ENCODE data around the gene FHIT. TPM values are rescaled to one million over a fixed set of nuclear protein-coding genes. Genes with fewer than 3 reads are reported as not detected.

FHIT gene
- total RNA-seq, 1 experiment from 2014 or later, result 9.8 TPM

GRCh38 chr3:59714066-59714465, 1537.2 kb downstream of the FHIT start:
- ChIA-PET POLR2A (ENCODE audit: unreplicated experiment) (interaction anchor here (0.6 kb wide), 1 partner anchor 103 kb away, joined by 6 read pairs; no protein-coding TSS in a partner anchor), CTCF (no interaction called here)
- Histone ChIP-seq H3K4me2 (no peak overlapping the region), H3F3A (ENCODE audit: insufficient read depth, low read depth) (no peaks in the 10 kb centered on the region), H3K36me3 (ENCODE audit: low read depth) (no peaks in the 10 kb centered on the region), H4K20me1 (ENCODE audit: insufficient read depth) (no peaks in the 10 kb centered on the region), H3K4me1 (replicated peaks; ENCODE audit: insufficient read depth) (no peaks in the 10 kb centered on the region), H2AFZ (no peak overlapping the region), H3K27me3 (ENCODE audit: insufficient read depth, low read depth) (no peaks in the 10 kb centered on the region), H3K27ac (no peak overlapping the region), H3K79me2 (ENCODE audit: low read depth) (no peaks in the 10 kb centered on the region), H3K9me2 (ENCODE audit: insufficient read depth) (no peaks in the 10 kb centered on the region), H3K4me3 (no peak overlapping the region), H3K9me3 (ENCODE audit: insufficient read depth, low read depth) (no peaks in the 10 kb centered on the region)
- intact Hi-C loops (cut with micrococcal nuclease; ENCODE audit: unreplicated experiment), result no loop called here
- BruUV-seq (replicated peaks), result no TSS peak
- TF ChIP-seq EZH2 (IDR thresholded peaks at IDR 0.05; ENCODE audit: low read depth) (no peak), CTCF (conservative IDR thresholded peaks at IDR 0.05) (no peak)
- DNase-seq, result no peak

- no peak for TF ChIP-seq EZH2 (IDR thresholded peaks at IDR 0.05; ENCODE audit: low read depth)
- TF ChIP-seq CTCF (conservative IDR thresholded peaks at IDR 0.05), result no peak
- Histone ChIP-seq H3K4me3 (no peak overlapping the region), H3F3A (ENCODE audit: insufficient read depth, low read depth) (no peaks in the 10 kb centered on the region), H3K4me1 (replicated peaks; ENCODE audit: insufficient read depth) (no peaks in the 10 kb centered on the region), H3K4me2 (no peak overlapping the region), H3K36me3 (ENCODE audit: low read depth) (no peaks in the 10 kb centered on the region), H3K27me3 (ENCODE audit: insufficient read depth, low read depth) (no peaks in the 10 kb centered on the region), H3K79me2 (ENCODE audit: low read depth) (no peaks in the 10 kb centered on the region), H2AFZ (no peak overlapping the region), H3K9me2 (ENCODE audit: insufficient read depth) (no peaks in the 10 kb centered on the region), H3K27ac (no peak overlapping the region), H3K9me3 (ENCODE audit: insufficient read depth, low read depth) (no peaks in the 10 kb centered on the region), H4K20me1 (ENCODE audit: insufficient read depth) (no peaks in the 10 kb centered on the region)
- ChIA-PET CTCF (no interaction called here), POLR2A (ENCODE audit: unreplicated experiment) (no interaction called here)
- no TSS peak for BruUV-seq (replicated peaks)
- intact Hi-C loops (cut with micrococcal nuclease; ENCODE audit: unreplicated experiment), result no loop called here
- no peak for DNase-seq
These were observed 1540.7 kb downstream of the FHIT start for GRCh38 chr3:59710554-59710953.

- Histone ChIP-seq H4K20me1 (ENCODE audit: insufficient read depth) (no peaks in the 10 kb centered on the region), H3K9me3 (ENCODE audit: insufficient read depth, low read depth) (no peaks in the 10 kb centered on the region), H3K36me3 (ENCODE audit: low read depth) (no peaks in the 10 kb centered on the region), H3F3A (ENCODE audit: insufficient read depth, low read depth) (no peaks in the 10 kb centered on the region), H3K4me3 (no peak overlapping the region), H3K9me2 (ENCODE audit: insufficient read depth) (no peaks in the 10 kb centered on the region), H3K4me1 (replicated peaks; ENCODE audit: insufficient read depth) (no peaks in the 10 kb centered on the region), H3K27ac (no peak overlapping the region), H3K27me3 (ENCODE audit: insufficient read depth, low read depth) (no peaks in the 10 kb centered on the region), H2AFZ (no peak overlapping the region), H3K4me2 (no peak overlapping the region), H3K79me2 (ENCODE audit: low read depth) (no peaks in the 10 kb centered on the region)
- DNase-seq, result no peak
- TF ChIP-seq EZH2 (IDR thresholded peaks at IDR 0.05; ENCODE audit: low read depth), result no peak
- no peak for TF ChIP-seq CTCF (conservative IDR thresholded peaks at IDR 0.05)
- no TSS peak for BruUV-seq (replicated peaks)
- ChIA-PET POLR2A (ENCODE audit: unreplicated experiment) (no interaction called here), CTCF (no interaction called here)
- intact Hi-C loops (cut with micrococcal nuclease; ENCODE audit: unreplicated experiment), result no loop called here
These were observed 1541.3 kb downstream of the FHIT start for GRCh38 chr3:59709702-59710553.

Data from PC-9 (cell line).